HG02840 (cell line): ENCODE data around the gene DLG5.

Experiments
- ATAC-seq: cut with Tn5 transposase; IDR thresholded peaks from one replicate; pipeline ENCODE4 v1.9.1; 2021; ENCODE audit warnings: mild to moderate bottlenecking, moderate library complexity, moderate number of reproducible peaks; ENCODE audit not compliant: unreplicated experiment, low FRiP score

DLG5 gene

GRCh38 chr10:77946084-77946483, 19.5 kb upstream of the DLG5 start:
- ATAC-seq, result no peak

GRCh38 chr10:77944519-77944918, 18.0 kb upstream of the DLG5 start:
- no peak for ATAC-seq

DNA sequence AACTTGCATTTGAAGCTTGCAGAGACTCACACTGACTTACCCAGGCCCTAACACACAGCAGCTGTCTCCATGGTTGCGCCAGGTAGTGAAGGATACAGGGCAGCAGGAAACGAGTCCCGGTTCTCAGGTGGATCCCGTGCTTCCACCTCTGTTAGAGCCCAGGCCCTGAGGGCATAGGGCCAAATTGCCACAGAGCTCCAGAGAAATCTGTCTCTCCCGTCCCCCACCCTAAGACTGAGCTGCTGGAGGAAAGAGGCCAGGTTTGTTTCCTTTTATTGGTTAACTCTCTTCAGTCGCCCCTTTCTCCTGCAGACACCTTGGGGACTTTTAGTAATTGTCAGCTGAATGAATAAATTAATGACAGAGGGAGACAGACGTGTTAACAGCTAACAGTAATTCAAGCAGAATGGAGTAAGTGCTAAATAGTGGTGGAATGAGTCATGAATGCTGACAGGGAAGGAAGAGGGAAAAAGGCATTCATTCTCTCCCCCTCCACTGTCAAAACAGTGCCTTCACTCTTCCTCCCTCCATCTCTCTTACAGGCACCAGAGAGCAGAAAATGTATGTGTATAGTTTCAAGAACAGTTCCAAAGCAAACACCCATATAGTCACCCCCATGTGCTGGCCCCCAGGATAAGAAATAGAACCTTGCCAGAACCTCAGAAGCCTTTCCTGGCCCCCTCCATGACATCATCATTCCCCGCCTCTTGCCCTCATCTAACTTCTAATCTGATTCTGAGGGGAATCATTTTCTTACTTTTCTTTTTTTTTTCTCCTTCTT, 16.8 kb upstream of the DLG5 start:
- no peak for ATAC-seq

DNA sequence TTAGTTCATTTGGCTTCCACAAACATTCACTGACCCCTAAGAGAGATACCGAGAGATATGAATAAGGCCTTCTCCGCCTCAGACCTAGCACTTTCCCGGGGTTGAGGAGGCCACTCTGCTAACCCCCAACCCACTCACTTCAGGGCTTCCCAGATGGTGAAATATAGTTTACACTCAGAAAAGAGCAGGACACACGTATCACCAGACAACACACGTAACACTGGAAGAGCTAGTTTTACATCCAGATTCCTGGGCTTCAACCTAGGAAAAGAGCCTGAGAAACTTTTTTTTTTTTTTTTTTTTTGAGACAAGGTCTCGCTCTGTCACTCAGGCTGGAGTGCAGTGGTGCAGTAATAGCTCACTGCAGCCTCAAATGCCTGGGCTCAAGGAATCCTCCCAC, 15.2 kb upstream of the DLG5 start:
- ATAC-seq, result no peak

DNA sequence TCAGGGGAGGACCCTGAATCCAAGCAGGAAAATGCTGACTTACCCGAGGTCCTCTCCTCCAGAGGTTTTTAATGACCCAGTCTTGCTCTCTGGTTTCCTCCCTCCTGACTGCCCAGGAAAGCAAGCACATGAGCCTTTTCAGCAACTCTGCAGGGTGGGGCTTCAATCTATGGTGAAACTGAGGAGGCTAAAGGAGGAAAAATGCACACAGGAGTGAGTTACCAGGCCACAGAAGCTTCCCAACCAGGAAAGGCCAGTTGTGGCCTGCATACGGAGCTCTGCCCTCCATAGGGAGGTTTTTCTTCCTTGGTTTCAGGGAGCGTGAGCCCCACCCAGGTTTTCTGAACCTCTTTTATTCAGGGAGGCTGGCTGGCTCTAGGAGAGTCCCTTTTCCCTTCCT, 14.1 kb upstream of the DLG5 start:
- ATAC-seq, result no peak

GRCh38 chr10:77940225-77940624, 13.7 kb upstream of the DLG5 start:
- no peak for ATAC-seq

- ATAC-seq, result no peak
These were observed 13.0 kb upstream of the DLG5 start for GRCh38 chr10:77939561-77940001.

DNA sequence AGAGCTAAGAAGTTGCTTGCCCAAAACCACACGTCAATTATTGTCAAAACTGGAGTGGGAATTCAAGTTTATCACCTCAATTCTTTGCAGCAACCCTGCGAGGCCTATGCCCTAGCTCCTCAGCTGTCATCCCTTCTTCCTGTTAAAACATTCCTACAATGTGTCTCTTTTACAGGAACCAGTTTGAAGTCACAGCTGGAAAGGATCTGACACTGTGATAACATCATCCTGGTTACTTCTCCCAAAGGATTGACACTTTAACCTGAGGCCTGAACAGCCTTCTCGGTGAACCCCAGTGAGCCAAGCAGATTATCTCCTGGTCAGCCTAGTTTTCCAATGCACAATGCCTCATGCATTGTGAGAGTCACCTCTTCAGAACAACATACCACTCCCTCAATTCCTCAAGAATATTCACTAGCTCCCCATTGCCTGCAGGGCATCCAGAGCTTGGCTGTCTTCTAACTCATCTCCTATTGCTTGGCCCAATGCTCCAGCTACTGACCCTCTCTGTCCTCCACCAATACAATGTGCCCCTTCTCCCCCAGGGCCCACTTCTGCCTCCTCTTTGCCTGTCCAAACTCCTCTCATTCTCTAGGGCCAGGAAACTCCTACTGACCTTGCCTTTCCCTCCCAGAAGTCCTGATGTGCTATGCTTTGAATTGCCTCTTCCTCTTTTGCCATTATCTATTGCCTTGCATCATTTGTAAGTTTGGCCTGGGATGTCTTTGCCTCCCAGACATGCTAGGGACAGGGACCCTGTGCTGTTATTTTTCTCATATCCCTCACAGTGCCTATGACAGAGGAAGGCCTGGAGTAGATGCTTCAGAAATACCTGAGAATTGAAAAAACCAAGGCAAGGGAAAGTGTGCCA, 10.4 kb upstream of the DLG5 start:
- ATAC-seq, result no peak

DNA sequence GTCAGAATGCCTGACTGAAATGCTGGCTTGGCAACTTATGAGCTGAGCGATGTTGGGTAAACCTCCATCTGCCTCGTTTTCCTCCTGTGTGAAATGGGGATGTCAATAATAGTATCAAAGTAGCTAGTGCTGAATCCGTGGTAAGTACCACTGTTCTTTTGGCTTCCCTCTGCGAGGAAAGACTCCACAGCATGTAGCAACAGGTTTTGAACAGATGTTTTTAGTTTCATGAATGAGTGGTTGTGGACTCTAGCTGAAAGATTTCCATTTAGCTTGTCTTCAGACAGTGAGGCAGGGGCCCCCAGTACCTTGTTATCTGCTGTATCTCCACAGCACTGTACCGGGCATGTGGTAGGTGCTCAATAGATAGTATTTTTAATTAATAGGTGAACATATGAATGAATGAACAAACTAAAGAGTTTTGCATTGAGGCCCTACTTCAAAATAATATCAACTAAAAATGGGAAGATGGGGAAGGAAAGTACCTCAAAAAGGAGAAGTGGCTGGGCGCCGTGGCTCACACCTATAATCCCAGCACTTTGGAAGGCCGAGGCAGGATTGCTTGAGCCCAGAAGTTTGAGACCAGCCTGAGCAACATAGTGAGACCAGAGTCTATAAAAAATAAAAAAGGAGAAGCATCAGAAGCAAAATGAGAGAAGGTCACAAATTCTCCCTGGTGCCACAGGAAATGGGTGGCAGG, 5.6 kb upstream of the DLG5 start:
- ATAC-seq, result no peak

GRCh38 chr10:77927402-77928246, 1.1 kb upstream of the DLG5 start:
- ATAC-seq, result no peak

DNA sequence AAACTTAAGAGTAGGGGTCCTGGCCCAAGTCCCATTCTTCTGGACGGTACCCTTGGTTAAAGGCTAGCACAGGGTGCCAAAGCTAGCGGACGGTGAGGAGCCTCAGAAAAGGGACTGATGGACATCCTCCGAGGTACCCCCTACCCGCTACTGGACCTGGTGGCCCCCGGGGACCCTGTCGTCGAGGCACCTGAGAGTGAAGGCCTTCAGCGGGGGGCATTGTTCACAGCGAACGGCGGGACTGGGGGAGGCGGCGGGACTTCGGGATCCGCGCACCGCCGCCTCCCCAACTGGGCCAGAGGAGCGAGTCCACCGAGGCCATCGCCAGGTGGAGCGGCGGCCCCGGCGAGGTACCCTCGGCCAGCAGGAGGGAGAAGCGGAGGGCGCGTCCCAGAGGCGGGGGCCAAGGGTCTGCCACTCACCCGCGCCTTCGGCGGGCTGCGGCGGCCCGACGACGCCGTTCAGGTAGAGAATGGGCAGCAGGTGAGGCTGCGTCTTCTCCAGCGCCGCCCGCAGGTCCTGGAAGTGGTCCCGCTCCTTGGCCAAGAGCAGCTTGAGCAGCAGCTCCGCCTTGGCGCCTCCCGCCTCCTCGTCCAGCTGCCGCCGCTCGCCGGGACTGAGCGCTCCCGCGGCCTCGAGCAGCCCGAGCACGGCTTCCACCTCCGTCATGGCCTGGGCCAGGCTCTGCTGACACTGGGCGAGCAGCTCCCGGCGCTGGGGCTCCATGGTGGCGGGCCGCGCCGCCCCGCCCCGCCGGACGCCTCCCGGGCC, 575 bp downstream of the DLG5 start:
- ATAC-seq, result no peak

DNA sequence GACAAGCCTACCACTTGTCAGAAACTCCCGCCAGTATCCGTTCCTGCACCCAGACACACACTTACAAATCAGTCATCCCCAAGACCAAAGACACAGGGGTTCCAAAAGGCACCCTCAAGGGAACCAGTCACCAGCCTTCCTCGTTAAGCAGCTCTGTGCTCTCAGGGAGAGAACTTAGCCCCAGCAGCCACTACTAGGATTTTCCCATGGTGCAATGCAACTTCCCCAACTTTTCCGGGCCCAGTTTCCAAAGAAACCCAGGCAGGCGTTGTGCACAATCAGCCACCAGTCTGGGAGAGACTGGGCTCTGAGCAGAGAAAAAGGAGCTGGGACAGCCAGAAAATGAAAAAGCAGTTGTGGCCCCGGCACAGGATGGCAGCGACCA, 1.2 kb downstream of the DLG5 start:
- no peak for ATAC-seq

- ATAC-seq, result no peak
These were observed 3.9 kb downstream of the DLG5 start for GRCh38 chr10:77922566-77923179.

- ATAC-seq, result no peak
These were observed 4.5 kb downstream of the DLG5 start for GRCh38 chr10:77922055-77922454.

DNA sequence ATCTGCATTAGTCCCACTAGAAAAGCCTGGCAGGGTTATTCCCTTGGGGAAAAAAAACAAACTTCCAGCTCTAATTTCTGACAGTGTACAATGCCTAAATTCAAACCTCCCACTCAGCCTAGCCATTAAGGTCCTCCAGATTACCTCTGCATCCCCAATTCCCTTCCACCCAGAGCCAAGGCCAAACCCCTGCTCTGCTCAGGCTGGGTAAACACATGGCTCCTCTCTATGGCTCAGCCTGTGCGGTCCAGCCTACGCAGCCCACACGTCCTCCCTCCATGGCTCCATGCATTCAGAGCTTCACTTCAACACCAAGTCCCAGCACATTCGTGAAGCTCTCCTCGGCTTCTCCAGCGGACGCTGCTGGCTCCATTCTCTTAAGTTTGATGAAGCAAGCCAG, 5.2 kb downstream of the DLG5 start:
- ATAC-seq, result no peak

DNA sequence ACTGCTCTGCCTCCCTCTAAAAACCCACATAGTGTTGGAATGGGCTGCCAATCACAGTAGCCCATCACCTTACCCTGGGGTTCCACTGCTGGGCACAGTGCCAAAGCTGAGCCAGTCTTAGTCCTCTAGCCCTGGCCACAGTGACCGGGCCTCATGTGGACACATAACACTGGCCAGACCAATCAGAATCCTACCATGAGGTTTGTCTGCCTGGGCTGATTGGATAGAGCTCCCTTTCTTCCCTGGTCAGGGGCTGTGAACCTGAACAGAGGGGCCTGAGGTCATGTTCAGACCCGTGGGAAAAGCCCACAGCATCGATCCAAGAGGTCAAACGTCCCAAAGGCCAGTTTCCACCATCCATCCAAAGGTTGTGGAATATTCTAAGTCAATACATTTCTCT, 6.1 kb downstream of the DLG5 start:
- ATAC-seq, result no peak

- ATAC-seq, result no peak
These were observed 6.8 kb downstream of the DLG5 start for GRCh38 chr10:77919713-77920108.

DNA sequence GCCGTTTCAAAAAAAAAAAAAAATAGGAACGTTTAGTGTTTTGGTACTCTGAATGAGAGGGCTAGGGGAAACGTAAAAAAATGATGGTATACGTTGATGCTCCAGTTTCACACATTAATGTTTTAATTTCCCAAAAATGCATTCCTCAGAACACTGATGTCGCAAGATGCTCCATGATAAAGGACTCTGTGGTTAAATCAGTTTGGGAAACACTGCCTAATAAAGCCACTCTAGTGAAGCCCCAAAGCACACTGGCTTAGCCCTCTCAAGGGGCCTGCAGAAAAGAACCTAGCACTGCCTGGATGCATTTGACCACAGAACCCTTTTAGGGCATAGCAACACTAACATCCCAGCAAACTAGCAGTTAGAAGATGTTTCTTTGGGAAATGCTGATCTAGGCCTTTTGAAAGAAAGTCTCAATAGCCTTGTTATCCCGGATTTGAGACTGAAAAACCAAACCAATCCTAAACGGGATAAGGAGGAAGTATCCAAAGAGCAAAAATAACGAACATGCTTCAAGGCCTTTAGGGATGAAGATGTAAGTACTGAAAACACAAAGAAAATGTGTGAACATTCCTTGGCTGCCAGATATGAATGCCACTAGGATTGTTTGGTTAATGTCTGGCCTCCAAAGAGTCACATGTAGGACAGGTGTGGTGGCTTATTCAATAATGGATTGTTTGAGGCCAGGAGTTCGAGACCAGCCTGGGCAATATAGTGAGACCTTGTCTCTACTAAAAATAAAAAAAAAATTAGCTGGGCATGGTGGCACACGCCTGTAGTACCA, 11.0 kb downstream of the DLG5 start:
- ATAC-seq, result no peak
